SK-N-SH (cell line): ENCODE results near the gene PMM2. TPM values are rescaled to one million over a fixed set of nuclear protein-coding genes. Genes with fewer than 3 reads are reported as not detected.

Experiments
- CHD2 ChIP-seq: fragments of 150-350 bp; IDR thresholded peaks from 2 replicates; pipeline ENCODE4 v1.6.1; 2018; ENCODE audit warnings: low read length; ENCODE audit not compliant: partially characterized antibody
- ELF1 ChIP-seq: IDR thresholded peaks from 2 replicates; pipeline ENCODE4 v1.4.0; 2012
- FOSL2 ChIP-seq: IDR thresholded peaks from 2 replicates; pipeline ENCODE4 v1.4.0; 2012; ENCODE audit warnings: low read depth, mild to moderate bottlenecking, moderate library complexity, borderline replicate concordance
- FOXJ3 ChIP-seq: sonication (generic); formaldehyde crosslinking; IDR thresholded peaks from 2 replicates; pipeline ENCODE4 v1.5.1; 2020; ENCODE audit warnings: mild to moderate bottlenecking, missing genetic modification reagents
- FOXM1 ChIP-seq: IDR thresholded peaks from 2 replicates; pipeline ENCODE4 v1.4.0; 2012; ENCODE audit warnings: low read depth, mild to moderate bottlenecking
- GATA2 ChIP-seq: sonication (generic); formaldehyde crosslinking; IDR thresholded peaks from 2 replicates; pipeline ENCODE4 v1.5.0; 2020; ENCODE audit warnings: mild to moderate bottlenecking, missing genetic modification reagents
- IRF3 ChIP-seq: fragments of 150-350 bp; IDR thresholded peaks from 2 replicates; pipeline ENCODE4 v1.6.1; 2016; ENCODE audit warnings: mild to moderate bottlenecking, low read depth, low read length
- JUND ChIP-seq: IDR thresholded peaks from 2 replicates; pipeline ENCODE4 v1.4.0; 2012
- MAX ChIP-seq: IDR thresholded peaks from 2 replicates; pipeline ENCODE4 v1.4.0; 2012; ENCODE audit warnings: low read depth
- MEF2A ChIP-seq: IDR thresholded peaks from 2 replicates; pipeline ENCODE4 v1.4.0; 2012; ENCODE audit warnings: low read depth, borderline replicate concordance
- MXI1 ChIP-seq: IDR thresholded peaks from 2 replicates; pipeline ENCODE4 v1.6.1; 2012; ENCODE audit warnings: mild to moderate bottlenecking, low read depth, low read length, improper control_type of control experiment
- NRF1 ChIP-seq: IDR thresholded peaks from 2 replicates; pipeline ENCODE4 v1.6.1; 2012; ENCODE audit warnings: low read depth, mild to moderate bottlenecking, low read length
- PBX3 ChIP-seq: IDR thresholded peaks from 2 replicates; pipeline ENCODE4; 2012
- POLR2AphosphoS5 ChIP-seq: IDR thresholded peaks from 2 replicates; pipeline ENCODE4 v1.6.1; 2012; ENCODE audit warnings: low read depth, low read length
- REST ChIP-seq: IDR thresholded peaks from 2 replicates; pipeline ENCODE4 v1.6.1; 2012; ENCODE audit warnings: mild to moderate bottlenecking, low read depth, low read length, moderate library complexity
- SIN3A ChIP-seq: IDR thresholded peaks from 2 replicates; pipeline ENCODE4 v1.6.1; 2012; ENCODE audit warnings: low read depth, mild to moderate bottlenecking, low read length, moderate library complexity, borderline replicate concordance
- TAF1 ChIP-seq: IDR thresholded peaks from 2 replicates; pipeline ENCODE4 v1.6.1; 2012; ENCODE audit warnings: low read depth, mild to moderate bottlenecking, low read length, moderate library complexity, borderline replicate concordance
- TEAD4 ChIP-seq: IDR thresholded peaks from 2 replicates; pipeline ENCODE4 v1.4.0; 2012; ENCODE audit warnings: mild to moderate bottlenecking, borderline replicate concordance; ENCODE audit not compliant: insufficient read depth
- USF2 ChIP-seq: fragments of 150-350 bp; IDR thresholded peaks from 2 replicates; pipeline ENCODE4 v1.6.1; 2017; ENCODE audit warnings: antibody characterized with exemption, low read length, low read depth, borderline replicate concordance
- YY1 ChIP-seq: IDR thresholded peaks from 2 replicates; pipeline ENCODE4 v1.4.0; 2012; ENCODE audit warnings: low read depth, mild to moderate bottlenecking
- ZBTB33 ChIP-seq: IDR thresholded peaks from 2 replicates; pipeline ENCODE4 v1.4.0; 2012; ENCODE audit warnings: low read depth, borderline replicate concordance
- polyA plus RNA-seq, 3 experiments: library from polyadenylated mRNA; depleted of rRNA; stranded (reverse); fragments of >200 nt; gene quantifications; 2 replicates each; pipeline ENCODE4 v1.2.3, GENCODE V29; 2012

The PMM2 gene
- polyA plus RNA-seq, 1 of the 3 experiments (the other 2 are of a cell fraction) = 24.3 TPM

- no peak for TF ChIP-seq YY1
- no peak for TF ChIP-seq SIN3A
- TF ChIP-seq MXI1 = no peak
- no peak for TF ChIP-seq IRF3
- TF ChIP-seq POLR2AphosphoS5 = 0 out of 2 replicates have a peak, but pooled peaks have one; percentile 18
- no peak for TF ChIP-seq TAF1
- TF ChIP-seq ZBTB33 = no peak
- no peak for TF ChIP-seq NRF1
- peak; percentile 81; the same call in 1 of the 2 replicates for TF ChIP-seq FOSL2
- TF ChIP-seq ELF1 = no peak
- no peak for TF ChIP-seq REST
- no peak for TF ChIP-seq MEF2A
- no peak for TF ChIP-seq FOXM1
- TF ChIP-seq JUND = peak; percentile 82
- no peak for TF ChIP-seq GATA2 (CRISPR knock-in tag)
- TF ChIP-seq PBX3 = peak; percentile 62
- TF ChIP-seq FOXJ3 (CRISPR knock-in tag) = no peak
- TF ChIP-seq MAX = 0 out of 2 replicates have a peak, but pooled peaks have one; percentile 14
- TF ChIP-seq CHD2 = no peak
- no peak for TF ChIP-seq USF2
- TF ChIP-seq TEAD4 = peak; percentile 61; the same call in 1 of the 2 replicates
Measured at GRCh38 chr16:8751481-8752311, 45.9 kb upstream of the PMM2 start (continued).
